MCF 10A (cell line): ENCODE results near the gene CACNG3. TPM values are rescaled to one million over a fixed set of nuclear protein-coding genes. Genes with fewer than 3 reads are reported as not detected.

Experiments used
- Bru-seq: library from RNA; stranded (reverse); fragments of 400-500 nt; gene quantifications from one replicate; lab custom pipeline; 2021; lab: Mats Ljungman, UMichigan
- BruChase-seq, 2 experiments: library from RNA; stranded (reverse); fragments of 400-500 nt; gene quantifications; one replicate each; lab custom pipeline; 2021; lab: Mats Ljungman, UMichigan
- BruUV-seq: library from RNA; stranded (reverse); fragments of 400-500 nt; replicated peaks from 2 replicates; lab custom pipeline; 2021; lab: Mats Ljungman, UMichigan
- CTCF ChIA-PET: fragments of 300-600 bp; sonication (Branson Sonifier 250); formaldehyde crosslinking; extraction: SDS; loops from one replicate; lab custom pipeline; 2021; ENCODE audit warnings: antibody characterized with exemption, inconsistent platforms; lab: Yijun Ruan, JAX
- POLR2A ChIA-PET: fragments of 300-600, 350-650 bp; sonication (Branson Sonifier 250); formaldehyde crosslinking; extraction: SDS; loops from one replicate; lab custom pipeline; 2020; ENCODE audit warnings: antibody characterized with exemption, inconsistent platforms; lab: Yijun Ruan, JAX
- DNase-seq: peaks from one replicate; pipeline ENCODE4 v3.0.0-alpha.2; 2018; ENCODE audit not compliant: unreplicated experiment
- H3K27ac Mint-ChIP-seq: one replicate; pipeline ENCODE4 v1.8.0; 2022; ENCODE audit warnings: mild to moderate bottlenecking, low read depth, mixed read lengths; ENCODE audit not compliant: unreplicated experiment
- H3K27me3 Mint-ChIP-seq: one replicate; pipeline ENCODE4 v1.8.0; 2022; ENCODE audit warnings: mixed read lengths; ENCODE audit not compliant: insufficient read depth, unreplicated experiment
- H3K36me3 Mint-ChIP-seq: one replicate; pipeline ENCODE4 v1.8.0; 2022; ENCODE audit warnings: mild to moderate bottlenecking, moderate library complexity, mixed read lengths; ENCODE audit not compliant: insufficient read depth, unreplicated experiment
- H3K4me1 Mint-ChIP-seq: one replicate; pipeline ENCODE4 v1.8.0; 2022; ENCODE audit warnings: mixed read lengths; ENCODE audit not compliant: insufficient read depth, unreplicated experiment
- H3K4me3 Mint-ChIP-seq: one replicate; pipeline ENCODE4 v1.8.0; 2022; ENCODE audit warnings: mild to moderate bottlenecking, moderate library complexity, mixed read lengths; ENCODE audit not compliant: unreplicated experiment
- H3K9me3 Mint-ChIP-seq: one replicate; pipeline ENCODE4 v1.8.0; 2022; ENCODE audit warnings: mixed read lengths; ENCODE audit not compliant: unreplicated experiment
- CTCF ChIP-seq: fragments of 200-600 bp; IDR thresholded peaks from one replicate; pipeline ENCODE4 v1.8.0; 2022; ENCODE audit warnings: antibody characterized with exemption, mild to moderate bottlenecking; ENCODE audit not compliant: unreplicated experiment
- intact Hi-C: fragments of 100-400 bp; cut with micrococcal nuclease; formaldehyde crosslinking; loops from 2 replicates; pipeline ENCODE4 v1.14.1; 2022
- long read RNA-seq: library from polyadenylated mRNA; stranded (forward); transcript quantifications from one replicate; pipeline ENCODE4 v2.0.0, GENCODE V29; 2022
- total RNA-seq: library from RNA; stranded (reverse); gene quantifications from 2 replicates; pipeline ENCODE4 v1.2.3, GENCODE V29; 2022

Gene CACNG3
- total RNA-seq (not detected in 2 replicates), Bru-seq, nascent RNA (percentile 0 among the genes with signal in this experiment), BruChase-seq, experiment 1, labeled RNA remaining after a 6-hour chase (not detected), BruChase-seq, experiment 2, labeled RNA remaining after a 2-hour chase (percentile 0 among the genes with signal in this experiment)
- long read RNA-seq, result 0 reads

GRCh38 chr16:24255456-24256371, at the start of gene CACNG3:
Gene CACNG3, plus strand, starts transcription at chr16:24256335. Its CDS starts 420 bp downstream, at chr16:24256755.
- Mint-ChIP-seq H3K4me3 (no peak within 1 kb of the TSS), H3K27ac (no peak within 1 kb of the TSS)
- CTCF ChIA-PET, result interaction anchor here (0.5 to 8.6 kb wide), 18 partner anchors 11 to 466 kb away, joined by 3 to 96 read pairs (median 4); no protein-coding TSS in a partner anchor

GRCh38 chr16:24206926-24207325, 49.2 kb upstream of the CACNG3 start:
- no peaks in the 10 kb centered on the region for H3K36me3 Mint-ChIP-seq
- BruUV-seq, result no TSS peak
- no peak for DNase-seq
- ChIA-PET CTCF (interaction anchor here (0.7 kb wide), 1 partner anchor 48 kb away, joined by 5 read pairs; no protein-coding TSS in a partner anchor), POLR2A (interaction anchor here (0.6 kb wide), 1 partner anchor 437 kb away, joined by 4 read pairs; no protein-coding TSS in a partner anchor)
- H3K4me1 Mint-ChIP-seq, result no peaks in the 10 kb centered on the region
- no peaks in the 10 kb centered on the region for H3K9me3 Mint-ChIP-seq
- H3K4me3 Mint-ChIP-seq, result no peak overlapping the region
- no peak for TF ChIP-seq CTCF
- intact Hi-C loops, result no loop called here
- no peak overlapping the region for H3K27ac Mint-ChIP-seq
- H3K27me3 Mint-ChIP-seq, result peaks cover 67% of the 10 kb centered on the region

More at GRCh38 chr16:24255456-24256371, at the start of gene CACNG3:
- peaks cover 57% of the 10 kb centered on the region for H3K27me3 Mint-ChIP-seq
- TF ChIP-seq CTCF, result no peak
- intact Hi-C loops, result loop anchor here (2.0 kb wide), 1 partner anchor 185 kb away; no protein-coding TSS in a partner anchor
- H3K36me3 Mint-ChIP-seq, result no peaks in the 10 kb centered on the region
- DNase-seq, result peak; percentile 47
- BruUV-seq, result no TSS peak
- POLR2A ChIA-PET, result interaction anchor here (0.5 kb wide), 1 partner anchor 175 kb away, joined by 3 read pairs; no protein-coding TSS in a partner anchor
- no peaks in the 10 kb centered on the region for H3K9me3 Mint-ChIP-seq
- peaks cover 6% of the 10 kb centered on the region for H3K4me1 Mint-ChIP-seq

GRCh38 chr16:24208710-24209109, 47.4 kb upstream of the CACNG3 start:
- intact Hi-C loops, result no loop called here
- no peak overlapping the region for H3K27ac Mint-ChIP-seq
- peaks cover 74% of the 10 kb centered on the region for H3K27me3 Mint-ChIP-seq
- ChIA-PET CTCF (interaction anchor here (0.6 to 1.1 kb wide), 3 partner anchors 35 to 48 kb away, joined by 3 read pairs; no protein-coding TSS in a partner anchor), POLR2A (no interaction called here)
- no peaks in the 10 kb centered on the region for H3K36me3 Mint-ChIP-seq
- no peaks in the 10 kb centered on the region for H3K9me3 Mint-ChIP-seq
- no peak for DNase-seq
- no peaks in the 10 kb centered on the region for H3K4me1 Mint-ChIP-seq
- no peak for TF ChIP-seq CTCF
- BruUV-seq, result no TSS peak
- no peak overlapping the region for H3K4me3 Mint-ChIP-seq
